ENCODE results near the gene C18orf32.
A peak's percentile ranks its signal among the peaks of the same experiment; 100 is the strongest.
"Not testable (repeated sequence)": the region's sequence is repeated elsewhere in the genome, so short reads cannot be mapped to it uniquely, and the experiment has no call there.

The C18orf32 gene

GRCh38 chr18:49500201-49500921, 13.3 kb upstream of the C18orf32 start:
- no peak for DNase-seq (ENCODE audit: low read depth)

GRCh38 chr18:49499046-49499637, 12.1 kb upstream of the C18orf32 start:
- DNase-seq (ENCODE audit: low read depth): no peak

- DNase-seq (ENCODE audit: low read depth): no peak
Measured at GRCh38 chr18:49495480-49495879, 8.4 kb upstream of the C18orf32 start.

- DNase-seq (ENCODE audit: low read depth): no peak
Measured at GRCh38 chr18:49495076-49495475, 8.0 kb upstream of the C18orf32 start.

GRCh38 chr18:49494660-49495059, 7.6 kb upstream of the C18orf32 start:
- no peak for DNase-seq (ENCODE audit: low read depth)

- no peak for DNase-seq (ENCODE audit: low read depth)
Measured at GRCh38 chr18:49492694-49493033, 5.6 kb upstream of the C18orf32 start.

GRCh38 chr18:49491857-49492693, 5.0 kb upstream of the C18orf32 start, which contains the start of gene RPL17:
TSS of gene RPL17 (minus strand) at chr18:49492465.
- DNase-seq (ENCODE audit: low read depth): peak; percentile 80

GRCh38 chr18:49491534-49491856, 4.5 kb upstream of the C18orf32 start:
- DNase-seq (ENCODE audit: low read depth): no peak

- DNase-seq (ENCODE audit: low read depth): no peak
Measured at GRCh38 chr18:49490246-49490762, 3.3 kb upstream of the C18orf32 start.

- no peak for DNase-seq (ENCODE audit: low read depth)
Measured at GRCh38 chr18:49487711-49488310, 777 bp upstream of the C18orf32 start.

- no peak for DNase-seq (ENCODE audit: low read depth)
Measured at GRCh38 chr18:49486606-49486952, 455 bp downstream of the C18orf32 start.

GRCh38 chr18:49486134-49486533, 900 bp downstream of the C18orf32 start:
- DNase-seq (ENCODE audit: low read depth): no peak

- no peak for DNase-seq (ENCODE audit: low read depth)
Measured at GRCh38 chr18:49483198-49483597, 3.8 kb downstream of the C18orf32 start.

GRCh38 chr18:49481907-49482306, 5.1 kb downstream of the C18orf32 start:
- DNase-seq (ENCODE audit: low read depth): no peak

- no peak for DNase-seq (ENCODE audit: low read depth)
Measured at GRCh38 chr18:49481317-49481716, 5.7 kb downstream of the C18orf32 start.

- no peak for DNase-seq (ENCODE audit: low read depth)
Measured at GRCh38 chr18:49479381-49480137, 7.5 kb downstream of the C18orf32 start.

- DNase-seq (ENCODE audit: low read depth): no peak
Measured at GRCh38 chr18:49476664-49477411, 10.2 kb downstream of the C18orf32 start.

- not testable (repeated sequence) for DNase-seq (ENCODE audit: low read depth)
Measured at GRCh38 chr18:49474935-49475334, 12.1 kb downstream of the C18orf32 start.

GRCh38 chr18:49473721-49474120, 13.3 kb downstream of the C18orf32 start:
- DNase-seq (ENCODE audit: low read depth): no peak

GRCh38 chr18:49472459-49472858, 14.6 kb downstream of the C18orf32 start:
- no peak for DNase-seq (ENCODE audit: low read depth)

GRCh38 chr18:49471532-49471931, 15.5 kb downstream of the C18orf32 start:
- no peak for DNase-seq (ENCODE audit: low read depth)
